Right lobe of liver (tissue), 6 donors: ENCODE measurements around the gene MID1. TPM values are rescaled to one million over a fixed set of nuclear protein-coding genes. Genes with fewer than 3 reads are reported as not detected.

Experiments
- ATAC-seq, 4 donors: fragments of 200-7000 bp; cut with Tn5 transposase; one replicate each; pipeline ENCODE4 v1.9.1; 2020; ENCODE audit warnings: mild to moderate bottlenecking in 4 of 4, moderate library complexity in 4 of 4
- DNase-seq, 3 donors: peaks; one replicate each; pipeline ENCODE4 v3.0.0-alpha.2; 2020
- H3K27ac ChIP-seq, 3 donors: fragments of 200-600 bp; one replicate each; pipeline ENCODE4 v1.8.0; 2022
- H3K27me3 ChIP-seq, 2 donors: fragments of 200-600 bp; one replicate each; pipeline ENCODE4 v1.8.0; 2022
- H3K36me3 ChIP-seq, 4 donors: fragments of 200-600 bp; sonication (generic) in 1 of 4; one replicate each; pipeline versions ENCODE4 v1.5.1 to v1.8.0; 2017 to 2022; ENCODE audit warnings: control low read depth in 1 of 4
- H3K4me1 ChIP-seq, 4 donors: fragments of 200-600 bp; sonication (generic) in 1 of 4; one replicate each; pipeline versions ENCODE4 v1.5.1 to v1.8.0; 2017 to 2022; ENCODE audit warnings: control low read depth in 1 of 4
- H3K4me3 ChIP-seq, 3 donors: fragments of 200-600 bp; one replicate each; pipeline ENCODE4 v1.8.0; 2022
- H3K9me3 ChIP-seq, 4 donors: fragments of 200-600 bp; sonication (generic) in 1 of 4; one replicate each; pipeline versions ENCODE4 v1.5.1 to v1.8.0; 2017 to 2022; ENCODE audit warnings: control low read depth in 1 of 4
- CTCF ChIP-seq, 4 donors: fragments of 200-600 bp in 3 of 4; fragments of 450-650 bp in 1 of 4; IDR thresholded peaks; one replicate each; pipeline versions ENCODE4 v1.5.1 to v1.8.0; 2016 to 2022; ENCODE audit warnings: antibody characterized with exemption in 4 of 4, mild to moderate bottlenecking in 2 of 4
- POLR2A ChIP-seq: fragments of 450-650 bp; IDR thresholded peaks from one replicate; pipeline ENCODE4 v1.6.1; 2017; ENCODE audit warnings: antibody characterized with exemption, mild to moderate bottlenecking
- WGBS: methylation state at CpG from one replicate; pipeline ENCODE4 v1.1.6; 2018; ENCODE audit warnings: low coverage, low lambda C conversion rate; ENCODE audit not compliant: insufficient coverage; ENCODE audit errors: missing lambda C conversion rate; 5-methylcytosine and 5-hydroxymethylcytosine counted together
- intact Hi-C, 2 donors: fragments of 100-400 bp; cut with DNase I; formaldehyde crosslinking; loops; one replicate each; pipeline versions ENCODE4 v1.11.2 to v1.14.1; 2022
- total RNA-seq, 6 experiments: library from RNA; depleted of rRNA in 2 of 6; stranded (reverse); fragments of >200 nt in 2 of 6; fragmentation: NEBNext Ultra II Directional in 3 of 6; extraction: Animal tissue kit (Norgen Biotek cat#: 25700) in 3 of 6; gene quantifications; one replicate each; pipeline versions ENCODE4 v1.1.0 to v1.2.4, GENCODE V29; 2016 to 2023
- donor health status: DM: no; HTN: yes; CAD: no.
- donor health status: DM: no; HTN: no; CAD: no.
- donor health status: DM: no; HTN: no; CAD: no.
- donor health status: DM: no; HTN: yes; CAD: no.
- donor health status: DM: no; HTN: yes; CAD: no.

The MID1 gene
- total RNA-seq, 6 experiments from 2014 or later: 2.2 to 10.0 (median 4.6) TPM

GRCh38 chrX:10648614-10649013 is 28.2 kb upstream of the MID1 start:
- TF ChIP-seq CTCF (IDR thresholded peaks at IDR 0.05) (no peak), POLR2A (no peak)
- Histone ChIP-seq H3K27me3 (no peaks in the 10 kb centered on the region), H3K36me3 (no peaks in the 10 kb centered on the region), H3K9me3 (no peaks in the 10 kb centered on the region), H3K4me3 (no peak overlapping the region), H3K4me1 (no peaks in the 10 kb centered on the region), H3K27ac (no peak overlapping the region)
- WGBS: 27% methylated on average over 3 of the region's 3 CpGs
- ATAC-seq (no peak), DNase-seq (no peak)
- intact Hi-C loops: no loop called here

GRCh38 chrX:10636851-10637250 is 16.5 kb upstream of the MID1 start:
- intact Hi-C loops: no loop called here
- DNase-seq (no peak), ATAC-seq (no peak)
- Histone ChIP-seq H3K9me3 (no peaks in the 10 kb centered on the region), H3K27ac (no peak overlapping the region), H3K36me3 (no peaks in the 10 kb centered on the region), H3K4me3 (no peak overlapping the region), H3K4me1 (no peaks in the 10 kb centered on the region), H3K27me3 (no peaks in the 10 kb centered on the region)
- TF ChIP-seq POLR2A: no peak
- 33% methylated on average over 1 of the region's 1 CpG for WGBS

GRCh38 chrX:10636337-10636736 is 16.0 kb upstream of the MID1 start:
- TF ChIP-seq POLR2A: no peak
- TF ChIP-seq CTCF (IDR thresholded peaks at IDR 0.05): peak; percentile 49 to 66 (median 62)
- Histone ChIP-seq H3K27ac (no peak overlapping the region), H3K36me3 (no peaks in the 10 kb centered on the region), H3K4me1 (no peaks in the 10 kb centered on the region), H3K27me3 (no peaks in the 10 kb centered on the region), H3K9me3 (no peaks in the 10 kb centered on the region), H3K4me3 (no peak overlapping the region)
- intact Hi-C loops: no loop called here
- ATAC-seq: peak; percentile 83 to 97 (median 85)
- no peak for DNase-seq
- WGBS: 7% methylated on average over 3 of the region's 3 CpGs

GRCh38 chrX:10634392-10635161 is 14.2 kb upstream of the MID1 start:
- ATAC-seq: no peak
- Histone ChIP-seq H3K27ac (no peak overlapping the region), H3K36me3 (no peaks in the 10 kb centered on the region), H3K27me3 (no peaks in the 10 kb centered on the region), H3K9me3 (no peaks in the 10 kb centered on the region), H3K4me1 (no peaks in the 10 kb centered on the region), H3K4me3 (no peak overlapping the region)
- DNase-seq: no peak
- TF ChIP-seq POLR2A: no peak
- no peak for TF ChIP-seq CTCF (IDR thresholded peaks at IDR 0.05)
- intact Hi-C loops: no loop called here
- whole genome bisulfite sequencing: 54% methylated on average over 14 of the region's 15 CpGs

- ATAC-seq (peak in 2 of 4 donors; percentile 41 to 72), DNase-seq (no peak)
- H3K27me3 ChIP-seq: no peaks in the 10 kb centered on the region
- H3K9me3 ChIP-seq: no peaks in the 10 kb centered on the region
- WGBS: 16% methylated on average over 2 of the region's 2 CpGs
- H3K4me1 ChIP-seq: no peaks in the 10 kb centered on the region
- H3K4me3 ChIP-seq: no peak overlapping the region
- no peaks in the 10 kb centered on the region for H3K36me3 ChIP-seq
- no peak for TF ChIP-seq CTCF (IDR thresholded peaks at IDR 0.05)
- no peak for TF ChIP-seq POLR2A
- no peak overlapping the region for H3K27ac ChIP-seq
- intact Hi-C loops: no loop called here
Measured at GRCh38 chrX:10633722-10634121, 13.3 kb upstream of the MID1 start.
